Left ventricle myocardium superior (tissue), 1 donor: Measurements from ENCODE around the gene SZRD1. TPM values are rescaled to one million over a fixed set of nuclear protein-coding genes. Genes with fewer than 3 reads are reported as not detected.

Source experiments
- ATAC-seq: fragments of 200-7000 bp; cut with Tn5 transposase; one replicate; pipeline ENCODE4 v1.9.1; 2020; ENCODE audit warnings: mild to moderate bottlenecking, moderate library complexity
- DNase-seq: peaks from one replicate; pipeline ENCODE4 v3.0.0-alpha.2; 2020
- intact Hi-C: fragments of 100-400 bp; cut with micrococcal nuclease; formaldehyde crosslinking; loops from one replicate; pipeline ENCODE4 v1.11.0; 2022
- total RNA-seq: library from RNA; stranded (reverse); fragmentation: NEBNext Ultra II Directional; extraction: Animal tissue kit (Norgen Biotek cat#: 25700); gene quantifications from one replicate; pipeline ENCODE4 v1.2.1, GENCODE V29; 2021
- donor health status: DM: no; HTN: yes; CAD: no; lungs with severe emphysema.

SZRD1 gene
- total RNA-seq, 1 donor from 2014 or later, result 109 TPM

DNA sequence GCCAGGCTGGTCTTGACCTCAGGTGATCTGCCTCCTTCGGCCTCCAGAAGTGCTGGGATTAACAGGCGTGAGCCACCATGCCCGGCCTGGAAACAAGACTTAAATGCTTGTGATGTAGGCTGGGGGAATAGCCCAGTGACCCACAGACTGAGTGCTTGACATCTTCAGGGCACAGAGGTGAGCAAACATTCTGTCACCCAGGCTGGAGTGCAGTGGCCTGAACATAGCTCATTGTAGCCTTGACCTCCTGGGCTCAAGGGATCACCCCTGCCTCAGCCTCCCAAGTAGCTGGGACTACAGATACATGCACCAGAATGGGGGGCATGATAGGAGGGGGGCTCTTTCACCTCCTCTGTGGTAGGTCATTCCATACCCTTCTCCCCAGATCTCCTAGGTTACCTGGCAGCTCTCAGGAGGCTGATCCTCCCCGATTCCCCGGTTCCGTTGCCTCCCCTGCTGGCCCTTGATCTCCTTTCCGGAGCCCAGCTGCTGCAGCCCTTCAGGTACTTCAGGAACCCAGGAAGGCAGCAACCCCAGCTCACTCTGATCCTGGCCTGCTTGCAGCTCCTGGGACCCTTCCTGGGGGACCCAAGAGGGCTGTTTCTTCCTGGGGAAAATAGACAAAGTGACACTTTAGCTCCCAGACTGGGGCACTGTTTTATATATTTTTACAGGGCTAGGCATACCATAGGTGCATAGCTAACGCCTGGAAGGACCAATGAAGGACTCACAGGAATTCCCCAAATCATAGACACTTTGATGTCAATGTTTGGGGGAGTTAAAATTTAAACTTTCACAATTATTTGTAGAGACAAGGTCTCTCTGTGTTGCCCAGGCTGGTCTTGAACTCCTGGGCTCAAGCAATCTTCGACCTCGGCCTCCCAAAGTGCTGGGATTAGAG is 58.3 kb downstream of the SZRD1 start:
- ATAC-seq, result no peak
- intact Hi-C loops, result no loop called here

DNA sequence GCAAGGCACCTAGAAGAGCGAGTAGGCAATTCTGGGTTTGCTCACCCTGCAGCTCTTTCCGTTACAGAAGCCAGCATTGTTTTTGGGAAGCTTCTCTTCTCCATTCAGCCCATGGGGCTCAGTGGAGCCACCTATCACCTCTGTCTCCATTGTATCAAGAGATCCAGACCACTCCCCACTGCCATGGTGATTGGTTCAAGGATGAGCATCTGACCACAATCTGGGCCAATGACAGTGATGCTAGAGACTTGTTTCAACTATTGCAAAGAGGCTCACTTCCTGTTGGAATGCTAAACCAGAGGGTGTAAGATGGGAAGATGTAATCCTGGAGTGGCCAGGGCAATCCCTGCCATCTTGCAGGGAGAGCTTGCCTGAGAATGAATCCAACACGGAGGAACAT is 63.6 kb downstream of the SZRD1 start:
- intact Hi-C loops, result no loop called here

More for the DNA sequence above, 58.3 kb downstream of the SZRD1 start:
- DNase-seq, result no peak

DNA sequence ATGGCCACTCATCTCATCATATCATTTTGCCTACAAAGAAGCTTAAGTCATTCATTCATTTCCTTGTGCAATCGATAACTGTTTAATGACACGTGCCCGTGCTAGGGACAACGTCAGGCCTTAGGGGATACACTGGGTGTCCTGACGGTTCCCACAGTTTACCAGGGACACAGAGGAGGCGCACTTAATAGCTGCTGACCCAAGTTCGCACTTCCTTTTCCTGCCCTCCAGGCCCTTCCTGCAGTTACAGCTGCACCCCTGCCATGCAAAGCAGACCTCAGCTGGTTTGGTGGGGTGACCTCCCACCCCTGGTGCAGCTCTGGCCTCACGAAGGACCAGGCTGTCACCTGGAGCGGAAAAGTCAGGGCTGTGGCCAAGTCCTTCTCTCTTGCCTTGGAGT is 66.0 kb downstream of the SZRD1 start:
- DNase-seq (no peak), ATAC-seq (no peak)
- intact Hi-C loops, result no loop called here

More for the DNA sequence above, 63.6 kb downstream of the SZRD1 start:
- no peak for DNase-seq
- ATAC-seq, result no peak

GRCh38 chr1:16434007-16434406 is 67.0 kb downstream of the SZRD1 start:
- DNase-seq (no peak), ATAC-seq (no peak)
- intact Hi-C loops, result no loop called here

DNA sequence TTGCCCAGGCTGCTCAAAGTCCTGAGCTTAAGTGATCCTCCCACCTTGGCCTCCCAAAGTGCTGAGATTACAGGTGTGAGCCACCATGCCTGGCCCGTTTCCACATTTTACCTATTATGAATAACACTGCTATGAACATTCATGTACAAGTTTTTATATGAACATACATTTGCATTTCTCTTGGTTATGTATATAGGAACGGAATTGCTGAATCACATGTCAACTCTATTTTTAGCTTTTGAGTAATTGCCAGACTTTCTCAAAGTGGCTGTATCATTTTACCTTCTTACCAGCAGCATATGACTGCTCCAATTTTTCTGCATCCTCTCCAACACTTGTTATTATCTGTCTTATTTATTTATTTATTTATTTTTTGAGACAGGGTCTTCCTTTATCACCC is 67.5 kb downstream of the SZRD1 start:
- DNase-seq (no peak), ATAC-seq (no peak)
- intact Hi-C loops, result no loop called here

GRCh38 chr1:16436946-16437474 is 70.0 kb downstream of the SZRD1 start, which contains the start of gene SPATA21:
TSS of gene SPATA21 (minus strand) at chr1:16437424. CDS start at chr1:16431371, 6,053 bp downstream.
- intact Hi-C loops, result no loop called here

DNA sequence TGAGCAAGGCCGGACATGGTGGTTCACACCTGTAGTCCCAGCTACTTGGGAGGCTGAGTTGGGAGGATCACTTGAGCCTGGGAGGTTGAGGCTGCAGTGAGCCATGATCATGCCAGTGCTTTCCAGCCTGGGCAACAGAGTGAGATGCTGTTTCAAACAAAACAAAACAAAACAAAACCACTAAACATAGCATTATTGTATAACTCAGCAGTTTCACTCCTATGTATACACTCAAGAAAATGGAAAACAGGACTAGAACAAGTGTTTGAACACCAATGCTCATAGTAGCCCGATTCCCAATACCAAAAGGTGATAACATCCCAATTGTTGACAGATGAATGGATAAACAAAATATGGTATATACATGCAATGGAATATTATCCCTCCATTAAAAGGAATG is 71.5 kb downstream of the SZRD1 start:
- DNase-seq (no peak), ATAC-seq (no peak)
- intact Hi-C loops, result no loop called here

More at GRCh38 chr1:16436946-16437474, 70.0 kb downstream of the SZRD1 start, which contains the start of gene SPATA21:
- no peak for ATAC-seq
- no peak for DNase-seq

DNA sequence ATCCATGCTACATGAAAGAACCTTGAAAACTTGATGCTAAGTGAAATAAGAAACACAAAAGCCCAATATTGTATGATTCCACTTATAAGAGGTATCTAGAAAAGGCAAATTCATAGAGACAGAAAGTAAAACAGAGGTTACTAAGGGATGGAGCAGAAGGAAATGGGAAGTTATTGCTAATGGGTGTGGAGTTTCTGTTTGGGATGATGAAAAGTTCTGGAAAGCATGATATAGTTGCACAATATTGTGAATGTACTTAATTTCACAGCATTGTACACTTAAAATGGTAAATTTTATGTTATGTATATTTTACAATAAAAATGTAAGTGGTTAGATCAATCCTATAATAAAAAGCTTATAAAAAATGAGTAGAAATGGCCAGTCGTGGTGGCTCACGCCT is 71.9 kb downstream of the SZRD1 start:
- DNase-seq, result no peak
- intact Hi-C loops, result no loop called here
- ATAC-seq, result no peak

DNA sequence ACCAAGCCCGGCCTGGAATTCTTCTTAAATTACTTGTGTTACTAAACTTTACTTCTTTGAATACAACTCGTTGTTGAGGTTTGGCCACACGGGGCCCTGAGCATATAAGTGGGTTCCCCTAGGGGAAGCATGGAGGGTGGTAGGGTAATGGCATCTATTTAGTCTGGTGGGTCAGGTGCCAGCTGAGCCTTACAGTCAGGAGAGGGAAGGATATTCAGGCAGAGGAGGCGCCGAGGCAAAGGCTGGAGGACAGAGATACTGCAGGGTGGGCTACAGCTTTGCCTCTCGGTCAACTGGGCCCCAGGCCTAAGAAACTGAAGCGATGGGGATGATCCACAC is 73.1 kb downstream of the SZRD1 start:
- DNase-seq (no peak), ATAC-seq (peak; percentile 38)
- intact Hi-C loops, result no loop called here

DNA sequence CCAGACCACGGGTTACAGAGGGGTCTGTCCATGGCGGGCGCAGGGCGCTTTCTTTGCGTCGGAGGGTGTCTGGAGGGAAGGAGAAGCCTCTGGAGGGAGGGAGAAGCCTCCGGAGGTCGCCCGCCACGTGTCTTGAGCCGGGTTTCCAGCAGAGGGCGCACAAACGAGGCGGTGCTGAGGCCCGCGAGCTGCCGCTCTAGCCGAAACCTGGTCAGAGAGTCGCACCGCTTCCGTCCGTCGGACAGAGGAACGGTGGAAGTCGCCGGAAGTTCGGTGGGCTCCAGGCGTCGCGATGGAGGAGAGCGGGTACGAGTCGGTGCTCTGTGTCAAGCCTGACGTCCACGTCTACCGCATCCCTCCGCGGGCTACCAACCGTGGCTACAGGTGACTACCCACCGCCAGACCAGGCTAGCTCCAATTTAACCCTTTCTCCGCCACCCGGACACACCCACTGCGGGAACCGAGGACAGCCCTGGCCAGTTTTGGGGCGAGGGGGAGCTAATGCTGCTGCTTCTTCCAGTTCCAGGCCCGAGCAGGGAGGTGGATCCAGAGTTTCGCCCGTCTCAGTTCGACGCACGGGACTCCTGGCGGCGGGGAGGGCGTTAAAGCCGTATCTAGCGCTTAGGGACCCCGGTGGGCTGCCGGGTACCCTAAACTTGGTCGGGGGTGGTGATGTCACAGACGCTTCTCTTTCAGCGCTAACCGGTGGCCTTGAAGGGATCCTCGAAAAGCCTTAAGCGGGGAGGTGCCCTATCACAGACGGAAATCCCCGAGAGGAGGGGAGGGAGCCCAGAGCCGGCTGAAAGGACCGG is 73.6 kb downstream of the SZRD1 start, which contains the start of gene NECAP2:
TSS of gene NECAP2 (plus strand) at position 255 of the 812 bp plus-strand sequence. CDS start at position 293, 38 bp downstream.
- intact Hi-C loops, result no loop called here
- peak; percentile 96 for DNase-seq
- peak; percentile 96 for ATAC-seq

DNA sequence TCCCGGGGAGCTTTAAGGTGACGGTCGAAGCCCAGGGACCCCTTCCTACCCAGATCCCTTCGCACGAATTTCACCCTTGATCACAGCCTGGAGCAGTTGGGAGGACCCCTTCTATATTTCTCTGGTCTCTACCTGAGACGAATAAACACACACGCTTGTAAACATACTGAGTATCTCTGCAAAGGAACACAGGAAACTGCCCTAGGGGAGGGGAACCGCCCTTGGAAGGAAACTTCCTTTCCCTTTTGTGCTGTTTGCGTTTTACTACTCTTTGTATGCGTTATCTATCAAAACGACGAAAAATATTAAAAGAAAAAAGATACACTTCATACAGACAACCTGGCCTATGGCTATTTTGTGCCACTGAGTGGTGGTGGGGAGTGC is 74.2 kb downstream of the SZRD1 start:
- intact Hi-C loops, result no loop called here
- ATAC-seq (peak; percentile 4), DNase-seq (no peak)

DNA sequence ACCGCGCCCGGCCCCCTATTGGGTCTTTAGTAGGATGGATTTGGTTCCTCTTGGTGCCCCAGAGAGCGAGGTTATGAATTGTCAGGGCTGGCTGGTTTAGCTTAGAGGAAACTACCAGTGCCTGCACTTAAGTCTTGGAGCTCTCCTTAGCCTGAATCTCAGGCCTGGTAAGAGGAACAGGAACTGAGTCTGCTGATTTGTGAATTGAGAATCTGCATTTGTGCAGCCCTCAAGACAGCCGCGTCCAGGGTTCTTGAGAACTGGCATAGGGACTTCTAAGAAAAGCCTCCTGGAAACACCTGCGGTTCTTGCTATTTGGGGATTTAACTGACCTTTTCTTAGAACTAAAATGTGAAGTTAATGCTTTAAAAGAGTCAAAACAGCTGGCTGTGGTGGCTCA is 75.2 kb downstream of the SZRD1 start:
- DNase-seq (no peak), ATAC-seq (no peak)
- intact Hi-C loops, result no loop called here

GRCh38 chr1:16442941-16443340 is 75.9 kb downstream of the SZRD1 start:
- DNase-seq (no peak), ATAC-seq (no peak)
- intact Hi-C loops, result no loop called here

- DNase-seq, result no peak
- intact Hi-C loops, result no loop called here
- no peak for ATAC-seq
These were observed 77.1 kb downstream of the SZRD1 start for GRCh38 chr1:16443975-16444770.

DNA sequence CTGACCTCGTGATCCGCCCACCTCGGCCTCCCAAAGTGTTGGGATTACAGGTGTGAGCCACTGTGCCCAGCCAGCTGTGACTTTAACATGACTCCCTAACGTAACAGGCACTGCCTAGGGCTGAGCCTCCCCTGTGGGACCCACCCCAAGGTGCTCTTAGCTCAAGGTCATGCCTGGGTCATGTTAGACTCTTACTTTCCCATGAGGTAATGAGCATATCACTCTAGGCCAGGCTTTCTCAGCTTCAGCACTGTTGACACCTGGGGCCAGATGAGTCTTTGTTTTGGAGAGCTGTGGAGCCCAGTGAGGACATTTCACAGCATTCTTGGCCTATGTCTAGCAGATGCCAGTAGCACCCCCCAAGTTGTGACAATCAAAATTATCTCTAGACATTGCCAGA is 78.0 kb downstream of the SZRD1 start:
- DNase-seq (no peak), ATAC-seq (no peak)
- intact Hi-C loops, result no loop called here

GRCh38 chr1:16446116-16446515 is 79.1 kb downstream of the SZRD1 start:
- ATAC-seq (no peak), DNase-seq (no peak)
- intact Hi-C loops, result no loop called here

DNA sequence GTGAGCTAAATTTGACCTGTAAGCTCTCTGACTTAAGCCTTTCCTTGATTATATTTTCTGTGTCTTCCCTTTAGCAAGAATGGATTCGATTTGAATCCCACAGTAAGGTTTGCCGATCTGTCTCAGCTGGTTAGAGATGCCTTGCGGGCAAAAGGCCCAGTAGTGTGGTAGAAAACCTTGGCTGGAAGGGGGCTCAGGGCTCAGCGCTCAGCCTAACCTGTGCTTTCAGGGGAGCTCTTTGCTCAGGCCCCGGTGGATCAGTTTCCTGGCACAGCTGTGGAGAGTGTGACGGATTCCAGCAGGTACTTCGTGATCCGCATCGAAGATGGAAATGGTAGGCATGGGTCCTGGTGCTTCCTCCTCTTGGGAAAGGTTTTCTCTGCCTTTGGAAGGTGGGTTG is 80.6 kb downstream of the SZRD1 start:
- intact Hi-C loops, result no loop called here
- ATAC-seq (no peak), DNase-seq (no peak)
